Measurements from ENCODE around the gene OR5K2.
A peak's percentile ranks its signal among the peaks of the same experiment; 100 is the strongest.

The OR5K2 gene

GRCh38 chr3:98497381-98497780, at the start of gene OR5K2:
Gene OR5K2 (plus strand): TSS chr3:98497681. CDS start chr3:98497681, 0 bp downstream.
- DNase-seq (ENCODE audit: low spot score), result no peak

GRCh38 chr3:98449606-98450193, 47.8 kb upstream of the OR5K2 start:
- no peak for DNase-seq (ENCODE audit: low spot score)

DNA sequence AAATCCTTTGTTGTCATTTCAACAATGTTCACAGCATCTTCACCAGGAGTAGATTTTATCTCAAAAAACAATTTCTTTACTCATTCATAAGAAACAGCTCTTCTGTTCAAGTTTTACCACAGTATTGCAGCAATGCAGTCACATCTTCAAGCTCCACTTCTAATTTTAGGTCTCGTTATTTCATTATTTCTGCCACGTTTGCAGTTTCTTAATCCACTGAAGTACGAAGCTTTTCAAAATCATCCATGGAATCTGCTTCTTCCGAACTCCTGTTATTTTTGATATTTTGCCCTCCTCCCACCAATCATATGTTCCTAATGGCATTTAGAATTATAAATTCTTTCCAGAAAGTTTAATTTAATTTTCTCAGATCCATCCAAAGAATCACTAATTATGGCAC, 47.1 kb upstream of the OR5K2 start:
- no peak for DNase-seq (ENCODE audit: low spot score)

DNA sequence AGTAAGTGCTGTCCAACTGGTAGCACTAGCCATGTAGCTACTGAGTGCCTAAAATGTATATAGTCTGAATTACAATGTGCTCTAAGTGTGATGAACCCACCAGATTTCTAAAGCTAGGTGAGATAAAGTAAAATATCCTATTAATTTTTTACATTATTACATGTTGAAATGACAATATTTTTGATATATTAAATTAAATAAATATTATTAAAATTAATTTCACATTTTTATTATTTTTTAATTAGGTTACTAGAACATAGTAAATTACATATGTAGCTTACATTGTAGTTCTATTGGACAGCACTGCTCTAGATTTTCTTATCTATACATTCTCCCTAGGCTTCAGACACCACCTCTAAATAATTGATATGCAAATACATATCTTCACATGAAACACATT, 43.7 kb upstream of the OR5K2 start:
- DNase-seq (ENCODE audit: low spot score), result no peak

GRCh38 chr3:98454929-98455328, 42.6 kb upstream of the OR5K2 start:
- DNase-seq (ENCODE audit: low spot score), result no peak

DNA sequence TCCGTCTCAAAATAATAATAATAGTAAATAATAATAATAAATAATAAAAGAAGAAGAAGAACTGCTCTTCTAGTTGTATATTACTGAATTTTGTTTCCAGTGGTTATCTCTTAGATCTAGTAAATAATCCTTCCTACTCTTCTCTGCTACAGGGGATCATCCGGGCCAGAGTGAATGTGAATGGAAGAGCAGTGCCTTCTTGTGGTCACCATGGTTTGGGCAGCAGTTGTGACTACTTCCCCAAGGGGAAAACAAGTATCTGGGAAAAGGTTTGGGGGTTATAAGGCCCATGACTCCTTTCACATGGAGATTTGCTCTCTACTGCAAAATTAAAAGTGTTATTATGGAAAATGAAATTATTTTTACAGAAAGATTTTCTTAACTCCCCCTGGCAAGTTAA, 39.9 kb upstream of the OR5K2 start:
- no peak for DNase-seq (ENCODE audit: low spot score)

DNA sequence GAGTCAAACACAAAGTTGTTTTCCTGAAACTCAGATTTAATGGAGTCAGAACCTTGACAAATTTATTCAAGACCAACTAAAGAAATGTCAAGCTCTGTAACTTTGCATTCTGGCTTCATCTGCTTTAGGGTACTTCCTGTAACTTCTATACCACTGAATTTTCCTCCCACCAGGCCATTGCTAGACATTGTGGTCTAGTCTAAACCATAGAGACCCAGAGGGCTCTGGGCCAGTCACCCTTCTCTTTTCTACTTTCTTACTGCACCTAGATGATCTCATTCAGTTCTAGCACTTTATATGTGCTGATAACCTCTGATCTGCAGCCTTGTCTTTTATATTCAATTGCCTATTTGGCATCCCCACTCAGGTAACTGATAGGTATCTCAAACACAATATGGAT, 37.3 kb upstream of the OR5K2 start:
- no peak for DNase-seq (ENCODE audit: low spot score)

DNA sequence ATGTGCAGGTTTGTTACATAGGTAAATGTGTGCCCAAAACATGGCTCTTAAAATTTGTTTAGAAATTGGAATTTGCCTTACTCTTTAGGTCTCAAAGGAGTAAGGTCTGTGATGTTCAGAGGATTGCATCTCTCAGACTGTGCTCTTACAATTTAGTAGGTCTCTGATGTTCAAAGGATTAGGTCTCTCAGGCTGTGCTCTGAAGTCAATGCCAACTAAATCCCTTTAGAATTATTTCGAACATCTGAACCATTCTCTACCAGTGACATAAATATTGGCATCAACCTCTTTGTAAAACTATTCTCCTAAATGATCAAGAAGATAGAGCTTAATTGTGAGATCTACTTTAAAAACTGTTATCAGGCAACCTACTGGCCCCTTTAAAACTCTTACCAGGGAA, 34.6 kb upstream of the OR5K2 start, which contains the start of gene OR5K1:
OR5K1 (plus strand) TSS at position 301 of the 400 bp plus-strand sequence. CDS start 6,376 bp downstream, outside the sequence.
- DNase-seq (ENCODE audit: low spot score), result no peak

DNA sequence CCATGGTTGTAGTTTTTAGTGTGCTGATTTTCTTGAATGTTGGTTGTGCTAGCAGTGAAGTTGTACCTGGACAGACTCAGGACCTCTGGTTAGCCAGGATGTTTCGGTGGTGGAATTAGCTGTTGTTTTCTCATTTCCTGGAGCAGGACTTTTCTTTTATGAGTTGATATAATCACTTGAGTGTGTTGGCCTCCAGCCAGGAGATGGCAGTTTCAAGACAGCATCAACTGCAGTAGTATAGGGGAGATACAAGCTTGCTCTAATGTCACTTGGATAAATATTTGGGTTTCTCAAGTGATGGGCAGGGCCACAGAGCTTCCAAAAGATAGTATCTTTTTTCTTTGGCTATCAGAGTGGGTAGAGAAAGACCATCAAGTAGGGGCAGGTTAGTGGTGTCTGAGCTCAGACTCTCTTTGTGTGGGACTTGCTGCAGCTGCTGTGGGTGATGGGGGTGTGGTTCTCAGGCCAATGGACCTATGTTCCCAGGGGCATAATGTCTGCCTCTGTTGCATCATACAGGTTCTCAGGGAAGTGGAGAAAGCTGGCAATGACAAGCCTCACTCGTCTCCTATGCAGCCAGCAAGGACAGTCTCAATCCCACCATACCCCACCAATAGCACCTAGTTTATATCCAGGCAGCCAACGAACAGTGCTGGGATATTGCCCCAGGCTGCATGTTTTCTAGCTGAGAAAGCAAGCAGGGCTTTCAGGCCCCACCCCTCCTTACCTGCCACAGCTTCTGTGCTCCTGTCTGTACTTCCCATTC, 14.6 kb upstream of the OR5K2 start:
- DNase-seq (ENCODE audit: low spot score), result no peak

DNA sequence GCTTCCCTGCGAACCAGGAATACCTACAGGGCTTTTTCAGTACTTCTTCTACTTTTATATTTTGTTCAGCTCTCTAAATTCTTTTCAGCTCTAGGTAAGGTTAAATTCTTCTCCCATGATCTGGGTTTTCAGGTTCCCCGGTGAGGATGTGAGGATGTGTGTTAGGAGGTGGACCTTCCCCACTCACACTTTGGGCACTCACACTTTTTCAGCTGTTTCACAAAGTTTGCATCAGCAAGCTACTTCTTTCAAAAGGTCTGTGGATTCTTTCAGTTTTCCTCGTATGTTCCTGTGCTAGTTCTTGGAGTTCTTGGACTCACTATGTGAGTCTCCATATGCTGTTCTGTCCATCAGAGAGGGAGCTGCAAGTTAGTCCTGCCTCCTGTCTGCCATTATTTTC, 13.9 kb upstream of the OR5K2 start:
- DNase-seq (ENCODE audit: low spot score), result no peak

GRCh38 chr3:98500019-98500418, 2.5 kb downstream of the OR5K2 start:
- no peak for DNase-seq (ENCODE audit: low spot score)

DNA sequence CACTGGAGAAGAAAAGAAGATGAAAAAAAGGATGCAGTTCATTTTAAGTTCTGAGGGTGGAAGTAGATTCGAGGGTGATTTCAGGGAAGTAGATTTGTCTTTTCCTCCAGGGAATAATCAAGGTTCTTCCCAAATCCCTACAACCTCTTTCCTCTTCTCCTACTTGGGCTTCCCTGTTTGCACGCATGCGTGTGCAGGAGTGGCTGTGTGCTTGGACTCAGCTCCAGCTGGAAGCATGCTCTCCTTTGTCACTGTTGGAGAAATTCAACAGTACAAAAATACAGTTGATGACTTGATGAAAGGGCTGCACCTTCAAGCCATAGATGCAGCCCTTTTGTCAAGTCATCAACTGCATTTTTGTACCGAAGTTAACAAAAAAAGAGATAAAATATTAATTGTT, 3.8 kb downstream of the OR5K2 start:
- no peak for DNase-seq (ENCODE audit: low spot score)

DNA sequence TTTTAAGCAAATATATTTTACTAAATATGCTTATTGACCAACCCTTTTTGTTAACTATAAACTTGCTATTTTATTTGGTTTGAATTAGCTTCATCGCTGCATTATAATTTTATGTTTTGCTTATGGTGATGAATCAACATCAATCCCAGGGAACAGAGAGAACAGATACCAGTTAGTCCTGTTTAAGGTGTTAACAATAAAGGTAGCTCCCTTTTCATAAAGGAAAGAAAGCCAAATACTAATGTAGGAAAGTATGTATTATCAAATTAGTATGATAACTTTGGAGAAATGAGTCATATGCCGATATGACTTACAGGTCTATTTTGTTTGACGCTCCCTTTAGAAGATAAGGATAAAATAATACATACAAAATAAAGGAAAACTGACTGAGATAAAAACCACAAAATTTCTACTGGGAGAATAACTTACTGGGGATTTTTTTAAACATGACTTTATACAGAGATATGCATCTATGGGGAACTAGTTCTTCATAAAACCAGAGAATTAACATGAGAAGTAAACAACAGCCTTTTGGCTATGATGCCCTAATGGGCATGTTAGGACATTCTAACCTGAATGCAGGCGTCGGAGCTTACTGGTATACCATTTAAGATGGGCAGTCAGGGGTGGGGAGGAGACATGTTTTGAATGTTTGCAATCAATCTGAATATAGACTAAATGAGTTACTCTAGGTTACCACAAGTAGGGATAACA, 4.5 kb downstream of the OR5K2 start:
- no peak for DNase-seq (ENCODE audit: low spot score)

DNA sequence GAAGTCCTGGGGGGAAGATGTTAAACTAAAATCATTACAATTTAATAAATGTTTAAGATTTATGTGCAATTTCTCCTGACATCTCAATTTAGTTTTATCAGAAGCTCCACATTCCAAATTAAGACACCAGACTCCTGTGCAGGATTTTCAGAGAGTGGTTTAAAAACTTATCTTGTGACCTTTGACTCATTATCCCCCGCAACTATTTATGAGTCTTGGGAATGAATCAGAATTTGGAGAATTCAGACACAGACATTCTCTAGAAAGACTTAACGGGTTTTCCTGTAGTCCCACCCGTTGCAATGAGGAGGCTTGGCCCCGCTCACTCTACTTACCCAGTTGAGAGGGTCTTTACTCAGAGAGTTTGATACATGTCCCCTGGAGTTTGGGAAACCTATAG, 7.1 kb downstream of the OR5K2 start:
- peak; percentile 6 for DNase-seq (ENCODE audit: low spot score)

- no peak for DNase-seq (ENCODE audit: low spot score)
Measured at GRCh38 chr3:98508582-98508981, 11.1 kb downstream of the OR5K2 start.

GRCh38 chr3:98512576-98512975, 15.1 kb downstream of the OR5K2 start:
- DNase-seq (ENCODE audit: low spot score), result no peak

DNA sequence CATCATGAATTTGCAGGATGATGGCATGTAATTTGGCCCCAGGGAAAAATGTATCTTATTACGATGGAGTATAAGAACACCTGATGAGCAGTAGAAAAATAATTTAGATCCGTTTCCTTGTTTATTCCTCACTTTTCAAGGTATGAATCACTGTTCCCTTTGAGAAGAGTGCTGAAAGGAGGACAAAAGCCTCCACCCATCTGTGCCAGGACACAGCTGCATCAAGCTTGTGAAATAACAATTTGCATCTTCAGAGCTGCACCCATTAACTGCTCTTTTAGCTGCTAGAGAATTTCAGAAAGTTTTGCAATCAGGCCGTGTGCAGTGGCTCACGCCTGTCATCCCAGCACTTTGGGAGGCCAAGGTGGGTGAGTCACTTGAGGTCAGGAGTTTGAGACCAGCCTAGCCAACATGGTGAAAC, 15.6 kb downstream of the OR5K2 start:
- no peak for DNase-seq (ENCODE audit: low spot score)

DNA sequence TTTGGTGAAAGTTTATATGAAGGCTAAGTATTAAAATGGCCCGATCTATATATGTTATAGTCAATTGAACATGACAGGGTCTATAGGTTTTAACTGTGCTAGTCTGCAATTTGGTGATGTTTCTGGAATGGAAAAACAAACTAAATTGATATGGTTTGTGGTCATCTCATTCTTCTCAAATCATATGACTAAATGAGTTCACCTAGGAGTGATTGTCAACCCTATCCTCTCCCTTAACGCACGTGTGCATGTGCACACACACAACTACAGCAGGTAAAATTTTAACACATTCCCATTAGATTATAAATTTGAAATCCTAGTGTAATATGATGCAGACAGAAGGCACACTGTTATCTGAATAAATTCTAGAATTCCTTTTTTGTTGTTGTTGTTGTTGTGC, 16.3 kb downstream of the OR5K2 start:
- DNase-seq (ENCODE audit: low spot score), result no peak

DNA sequence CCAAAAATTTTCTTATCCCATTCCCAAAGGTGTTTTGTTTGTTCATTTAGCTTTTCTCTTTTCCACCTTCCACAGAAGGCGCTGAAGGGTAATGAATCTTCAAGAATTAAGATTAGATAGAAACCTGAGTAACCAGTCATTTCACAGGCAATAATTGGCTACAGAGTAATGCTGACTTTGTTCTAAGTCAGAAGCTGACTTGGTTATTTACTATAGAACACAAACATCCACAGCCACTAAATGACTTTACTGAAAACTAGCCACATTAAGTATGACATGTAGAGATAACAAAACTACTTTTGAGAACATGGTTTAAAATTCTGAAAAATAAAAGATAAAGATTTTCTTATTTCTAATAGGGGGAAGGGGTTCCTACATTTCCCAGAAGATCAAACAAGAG, 17.5 kb downstream of the OR5K2 start:
- DNase-seq (ENCODE audit: low spot score), result no peak

- no peak for DNase-seq (ENCODE audit: low spot score)
Measured at GRCh38 chr3:98518816-98519215, 21.3 kb downstream of the OR5K2 start.

DNA sequence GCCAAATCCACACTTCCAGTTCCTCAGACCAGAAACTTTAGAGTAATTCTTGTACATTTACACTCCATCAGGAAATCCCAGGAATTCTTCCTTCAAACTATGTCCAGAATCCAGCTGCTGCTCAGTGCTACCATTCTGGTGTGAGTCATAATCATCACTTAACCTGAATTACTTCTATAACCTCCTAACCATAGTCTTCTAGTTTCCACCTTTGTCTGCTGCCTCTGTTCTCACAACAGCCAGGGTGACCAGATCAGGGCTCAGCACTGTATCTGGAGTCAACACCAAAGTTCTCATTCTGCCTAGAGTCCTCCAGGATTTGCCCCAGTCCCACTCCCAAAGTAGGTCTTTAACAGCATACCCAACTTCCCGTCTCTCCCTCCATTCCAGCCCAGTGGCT, 21.9 kb downstream of the OR5K2 start:
- DNase-seq (ENCODE audit: low spot score), result peak; percentile 20

DNA sequence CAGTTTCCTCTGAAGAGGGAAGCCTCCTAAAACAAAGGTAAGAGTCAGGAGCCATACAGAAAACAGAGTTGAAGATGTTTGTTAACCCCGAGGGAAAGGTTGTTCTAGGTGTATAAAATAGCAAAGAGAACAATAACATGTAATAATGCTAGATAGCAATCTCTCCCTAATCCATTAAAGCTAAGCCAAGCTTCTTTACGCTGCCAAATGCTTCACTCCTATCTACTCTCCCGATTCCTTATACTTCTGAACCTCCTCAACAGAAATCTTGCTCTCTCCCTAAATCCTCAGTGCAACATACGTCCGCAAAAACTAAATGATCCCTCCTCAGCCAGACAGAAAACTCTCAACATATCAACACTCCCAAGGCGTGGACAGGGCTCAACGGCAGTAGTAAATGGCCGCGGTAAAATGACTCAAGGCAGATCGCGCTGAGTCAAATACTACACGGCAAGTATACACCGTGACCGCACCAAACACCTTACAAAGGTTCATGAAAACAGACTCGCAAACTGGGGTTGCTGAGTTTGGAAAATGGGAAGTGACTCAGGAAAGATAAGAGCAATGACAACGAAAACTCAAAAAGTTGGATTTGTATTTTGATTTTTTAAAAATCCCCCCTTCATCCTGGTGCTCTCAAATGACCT, 24.5 kb downstream of the OR5K2 start:
- DNase-seq (ENCODE audit: low spot score), result peak; percentile 50
